HL-60 (cell line): Measurements from ENCODE around the gene PIP5K1B.

Experiments
- POLR2AphosphoS5 ChIP-seq: IDR thresholded peaks from 2 replicates; pipeline ENCODE4 v1.6.1; 2012; ENCODE audit warnings: low read depth
- SPI1 ChIP-seq: IDR thresholded peaks from 2 replicates; pipeline ENCODE4 v1.6.1; 2012; ENCODE audit warnings: low read depth, mild to moderate bottlenecking, borderline replicate concordance
- TF ChIP-seq, protein P1 (sequence below): IDR thresholded peaks from one replicate; pipeline ENCODE4 v1.5.1; 2011; ENCODE audit warnings: low read length, control low read depth, inconsistent platforms; ENCODE audit not compliant: insufficient read depth
- TF ChIP-seq, protein P2 (sequence below): IDR thresholded peaks from 2 replicates; pipeline ENCODE4 v1.6.1; 2012; ENCODE audit warnings: low read depth; ENCODE audit not compliant: insufficient replicate concordance

DNA sequence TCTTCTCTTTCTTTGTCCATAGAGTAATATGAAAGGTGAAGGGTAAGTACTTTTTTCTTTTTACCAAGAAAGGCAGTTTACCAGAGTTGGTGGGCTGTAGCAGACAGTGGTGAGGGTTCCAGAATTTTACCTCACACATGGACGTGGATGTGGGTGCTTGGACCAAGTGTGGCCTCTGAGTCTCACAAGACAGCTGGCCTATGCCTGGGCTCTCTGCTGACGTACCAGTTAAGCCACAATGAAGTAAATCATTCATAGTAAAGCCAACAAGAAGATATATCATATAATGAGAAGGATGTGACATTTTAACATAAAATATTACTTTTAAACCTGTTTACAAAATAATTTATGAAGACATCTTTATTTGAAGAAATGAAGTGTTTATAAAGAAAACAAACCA is 202.9 kb downstream of the PIP5K1B start:
- TF ChIP-seq, protein P1, sequence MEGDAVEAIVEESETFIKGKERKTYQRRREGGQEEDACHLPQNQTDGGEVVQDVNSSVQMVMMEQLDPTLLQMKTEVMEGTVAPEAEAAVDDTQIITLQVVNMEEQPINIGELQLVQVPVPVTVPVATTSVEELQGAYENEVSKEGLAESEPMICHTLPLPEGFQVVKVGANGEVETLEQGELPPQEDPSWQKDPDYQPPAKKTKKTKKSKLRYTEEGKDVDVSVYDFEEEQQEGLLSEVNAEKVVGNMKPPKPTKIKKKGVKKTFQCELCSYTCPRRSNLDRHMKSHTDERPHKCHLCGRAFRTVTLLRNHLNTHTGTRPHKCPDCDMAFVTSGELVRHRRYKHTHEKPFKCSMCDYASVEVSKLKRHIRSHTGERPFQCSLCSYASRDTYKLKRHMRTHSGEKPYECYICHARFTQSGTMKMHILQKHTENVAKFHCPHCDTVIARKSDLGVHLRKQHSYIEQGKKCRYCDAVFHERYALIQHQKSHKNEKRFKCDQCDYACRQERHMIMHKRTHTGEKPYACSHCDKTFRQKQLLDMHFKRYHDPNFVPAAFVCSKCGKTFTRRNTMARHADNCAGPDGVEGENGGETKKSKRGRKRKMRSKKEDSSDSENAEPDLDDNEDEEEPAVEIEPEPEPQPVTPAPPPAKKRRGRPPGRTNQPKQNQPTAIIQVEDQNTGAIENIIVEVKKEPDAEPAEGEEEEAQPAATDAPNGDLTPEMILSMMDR, result no peak
- TF ChIP-seq, protein P2, sequence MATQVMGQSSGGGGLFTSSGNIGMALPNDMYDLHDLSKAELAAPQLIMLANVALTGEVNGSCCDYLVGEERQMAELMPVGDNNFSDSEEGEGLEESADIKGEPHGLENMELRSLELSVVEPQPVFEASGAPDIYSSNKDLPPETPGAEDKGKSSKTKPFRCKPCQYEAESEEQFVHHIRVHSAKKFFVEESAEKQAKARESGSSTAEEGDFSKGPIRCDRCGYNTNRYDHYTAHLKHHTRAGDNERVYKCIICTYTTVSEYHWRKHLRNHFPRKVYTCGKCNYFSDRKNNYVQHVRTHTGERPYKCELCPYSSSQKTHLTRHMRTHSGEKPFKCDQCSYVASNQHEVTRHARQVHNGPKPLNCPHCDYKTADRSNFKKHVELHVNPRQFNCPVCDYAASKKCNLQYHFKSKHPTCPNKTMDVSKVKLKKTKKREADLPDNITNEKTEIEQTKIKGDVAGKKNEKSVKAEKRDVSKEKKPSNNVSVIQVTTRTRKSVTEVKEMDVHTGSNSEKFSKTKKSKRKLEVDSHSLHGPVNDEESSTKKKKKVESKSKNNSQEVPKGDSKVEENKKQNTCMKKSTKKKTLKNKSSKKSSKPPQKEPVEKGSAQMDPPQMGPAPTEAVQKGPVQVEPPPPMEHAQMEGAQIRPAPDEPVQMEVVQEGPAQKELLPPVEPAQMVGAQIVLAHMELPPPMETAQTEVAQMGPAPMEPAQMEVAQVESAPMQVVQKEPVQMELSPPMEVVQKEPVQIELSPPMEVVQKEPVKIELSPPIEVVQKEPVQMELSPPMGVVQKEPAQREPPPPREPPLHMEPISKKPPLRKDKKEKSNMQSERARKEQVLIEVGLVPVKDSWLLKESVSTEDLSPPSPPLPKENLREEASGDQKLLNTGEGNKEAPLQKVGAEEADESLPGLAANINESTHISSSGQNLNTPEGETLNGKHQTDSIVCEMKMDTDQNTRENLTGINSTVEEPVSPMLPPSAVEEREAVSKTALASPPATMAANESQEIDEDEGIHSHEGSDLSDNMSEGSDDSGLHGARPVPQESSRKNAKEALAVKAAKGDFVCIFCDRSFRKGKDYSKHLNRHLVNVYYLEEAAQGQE, result no peak
- no peak for TF ChIP-seq POLR2AphosphoS5
- TF ChIP-seq SPI1, result no peak
